ENCODE results near the gene MMP17. TPM values are rescaled to one million over a fixed set of nuclear protein-coding genes. Genes with fewer than 3 reads are reported as not detected.

MMP17 gene
- total and polyA plus RNA-seq, 2 of the 4 experiments (the other 2 are of a cell fraction), result 1.4 to 11.8 TPM

DNA sequence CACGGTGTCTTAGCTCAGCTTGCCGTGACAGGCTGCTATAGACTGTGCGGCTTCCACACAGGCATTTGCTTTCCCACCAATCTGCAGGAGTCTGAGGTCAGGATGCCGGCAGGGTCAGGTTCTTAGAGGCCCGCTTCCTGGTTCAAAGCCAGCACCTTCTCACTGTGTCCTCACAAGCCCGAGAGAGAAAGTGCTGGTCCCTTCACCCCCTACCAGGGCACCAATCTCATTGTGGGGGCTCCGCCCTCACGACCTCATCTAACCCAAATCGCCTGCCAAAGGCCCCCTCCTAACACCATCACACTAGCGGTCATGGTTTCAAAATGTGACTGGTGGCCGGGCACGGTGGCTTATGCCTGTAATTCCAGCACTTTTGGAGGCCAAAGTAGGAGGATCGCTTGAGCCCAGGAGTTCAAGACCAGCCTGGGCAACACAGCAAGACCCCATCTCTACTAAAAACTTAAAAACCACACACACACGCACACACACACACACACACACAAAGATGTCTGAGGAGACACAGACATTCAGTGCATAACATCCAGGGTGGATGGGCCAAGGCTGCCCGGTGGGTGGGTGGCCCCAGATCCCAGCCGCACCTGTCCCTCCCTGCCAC lies 26.8 kb downstream of the MMP17 start:
- H3K23ac ChIP-seq (ENCODE audit: low read depth, low read length), result no peak overlapping the region
- WGBS, 2 experiments (ENCODE audit: extremely low coverage in 2 of 2, insufficient read length in 1 of 2), result 81% methylated on average over 7 of the region's 16 CpGs; no CpG with 5 or more reads in 1 of the 2 experiments
- no peak overlapping the region for H2AK5ac ChIP-seq (ENCODE audit: low read depth, low read length)
- ChIA-PET POLR2A (ENCODE audit: unreplicated experiment) (no interaction called here), CTCF (no interaction called here)
- no peak overlapping the region for H2AFZ ChIP-seq (replicated peaks; ENCODE audit: low read length, poor library complexity)
- no peak overlapping the region for H4K8ac ChIP-seq (ENCODE audit: low read depth in 2 of 2, low read length in 2 of 2)
- ATAC-seq (ENCODE audit: low read depth) (no peak), DNase-seq (no peak)
- no peaks in the 10 kb centered on the region for H3K9me1 ChIP-seq (ENCODE audit: insufficient read depth, low read length)
- intact Hi-C loops (cut with micrococcal nuclease), result no loop called here
- H3K18ac ChIP-seq (ENCODE audit: low read depth, low read length), result no peak overlapping the region
- H3K4ac ChIP-seq (ENCODE audit: low read depth, low read length), result no peak overlapping the region
- no peak overlapping the region for H3K4me2 ChIP-seq (ENCODE audit: low read depth, low read length)
- H4K91ac ChIP-seq (ENCODE audit: insufficient read depth, low read depth, low read length), result no peak overlapping the region
- no peak overlapping the region for H2AK9ac ChIP-seq (replicated peaks; ENCODE audit: low read depth, low read length, poor library complexity)
- no peak overlapping the region for H3K4me3 ChIP-seq (ENCODE audit: insufficient read depth, low read depth, low read length)
- no peak overlapping the region for H3K14ac ChIP-seq (replicated peaks; ENCODE audit: low read depth, low read length)
- H3K9me3 ChIP-seq (ENCODE audit: control insufficient read depth, insufficient read depth, low read length), result no peaks in the 10 kb centered on the region
- in situ Hi-C loops (cut with MboI; ENCODE audit: low sequenced_read_pairs), result no loop called here
- no peaks in the 10 kb centered on the region; the same call in 1 of the 2 replicates for H4K20me1 ChIP-seq (ENCODE audit: insufficient read depth, low read length)
- no TSS peak for BruUV-seq (replicated peaks)
- dilution Hi-C loops (cut with HindIII; ENCODE audit: low sequenced_read_pairs, unreplicated experiment), result no loop called here
- H3K27me3 ChIP-seq (ENCODE audit: control insufficient read depth, insufficient read depth, low read length), result peaks cover 12% of the 10 kb centered on the region; the same call in 1 of the 2 replicates
- no peak overlapping the region for H2BK120ac ChIP-seq (ENCODE audit: low read depth, low read length)
- no peak for TF ChIP-seq BHLHE40 (IDR thresholded peaks at IDR 0.05; ENCODE audit: low read depth, low read length)
- no peak overlapping the region for H2BK15ac ChIP-seq (ENCODE audit: low read depth, low read length)
- H2BK20ac ChIP-seq (ENCODE audit: low read depth, low read length), result no peak overlapping the region
- H3K56ac ChIP-seq (ENCODE audit: extremely low read depth, insufficient read depth, low read length), result no peak overlapping the region
- H3K36me3 ChIP-seq (ENCODE audit: control insufficient read depth, insufficient read depth, low read length), result no peaks in the 10 kb centered on the region
- no peaks in the 10 kb centered on the region for H3K79me1 ChIP-seq (ENCODE audit: low read depth in 1 of 2, low read length in 2 of 2)
- no peak overlapping the region for H3K27ac ChIP-seq (ENCODE audit: insufficient read depth, low read length)
- H3K4me1 ChIP-seq (ENCODE audit: control insufficient read depth, insufficient read depth, low read length), result peaks cover 6% of the 10 kb centered on the region
- no peak overlapping the region for H3K9ac ChIP-seq (ENCODE audit: low read depth, low read length)
- no peak overlapping the region for H2BK5ac ChIP-seq (ENCODE audit: low read depth, low read length, poor library complexity, severe bottlenecking)
- no peak overlapping the region for H4K5ac ChIP-seq (ENCODE audit: low read depth, low read length)
